Kasumi-1 (cell line): Measurements from ENCODE around the gene MCEMP1.
"Not testable (repeated sequence)": the region's sequence is repeated elsewhere in the genome, so short reads cannot be mapped to it uniquely, and the experiment has no call there.

Source experiments
- DNase-seq, 2 experiments: peaks; one replicate each; lab custom pipeline; 2025; lab: John Stamatoyannopoulos, UW

Gene MCEMP1

GRCh38 chr19:7643629-7644549, 33.0 kb upstream of the MCEMP1 start:
- not testable (repeated sequence) for DNase-seq

GRCh38 chr19:7644550-7644877, 32.4 kb upstream of the MCEMP1 start:
- no peak for DNase-seq

GRCh38 chr19:7645163-7645562, 31.7 kb upstream of the MCEMP1 start:
- peak in 1 of 2 experiments; percentile 29 for DNase-seq

GRCh38 chr19:7645656-7646425, 31.0 kb upstream of the MCEMP1 start:
- peak in 1 of 2 experiments; percentile 27 for DNase-seq

- no peak for DNase-seq
Observed at GRCh38 chr19:7646426-7646700, 30.5 kb upstream of the MCEMP1 start.

GRCh38 chr19:7647156-7647555, 29.7 kb upstream of the MCEMP1 start:
- DNase-seq, result no peak

GRCh38 chr19:7648265-7649014, 28.4 kb upstream of the MCEMP1 start:
- no peak for DNase-seq

- no peak for DNase-seq
Observed at GRCh38 chr19:7650148-7650547, 26.7 kb upstream of the MCEMP1 start.

- DNase-seq, result peak; percentile 87 to 90
Observed at GRCh38 chr19:7652061-7652641, 24.7 kb upstream of the MCEMP1 start.

- no peak for DNase-seq
Observed at GRCh38 chr19:7654401-7654800, 22.5 kb upstream of the MCEMP1 start.

GRCh38 chr19:7655581-7655980, 21.3 kb upstream of the MCEMP1 start:
- DNase-seq, result peak; percentile 21 to 44

GRCh38 chr19:7657131-7657751, 19.6 kb upstream of the MCEMP1 start:
- peak; percentile 68 to 75 for DNase-seq

- DNase-seq, result no peak
Observed at GRCh38 chr19:7658219-7658686, 18.6 kb upstream of the MCEMP1 start.

- DNase-seq, result no peak
Observed at GRCh38 chr19:7661744-7662538, 14.9 kb upstream of the MCEMP1 start.

- DNase-seq, result no peak
Observed at GRCh38 chr19:7662657-7663056, 14.2 kb upstream of the MCEMP1 start.

- DNase-seq, result no peak
Observed at GRCh38 chr19:7663706-7664105, 13.2 kb upstream of the MCEMP1 start.

- no peak for DNase-seq
Observed at GRCh38 chr19:7665076-7665475, 11.8 kb upstream of the MCEMP1 start.

- peak; percentile 48 to 70 for DNase-seq
Observed at GRCh38 chr19:7668842-7669241, 8.0 kb upstream of the MCEMP1 start, which contains the start of gene RETN. Gene RETN, plus strand, starts transcription at chr19:7669049. Its CDS starts 278 bp downstream, at chr19:7669327.

GRCh38 chr19:7669641-7670040, 7.2 kb upstream of the MCEMP1 start:
- DNase-seq, result no peak

GRCh38 chr19:7670150-7670783, 6.6 kb upstream of the MCEMP1 start:
- DNase-seq, result no peak
